Measurements from ENCODE around the gene PKDREJ.

GRCh38 chr22:46272762-46273431, 9.8 kb upstream of the PKDREJ start:
- TF ChIP-seq, protein P1, sequence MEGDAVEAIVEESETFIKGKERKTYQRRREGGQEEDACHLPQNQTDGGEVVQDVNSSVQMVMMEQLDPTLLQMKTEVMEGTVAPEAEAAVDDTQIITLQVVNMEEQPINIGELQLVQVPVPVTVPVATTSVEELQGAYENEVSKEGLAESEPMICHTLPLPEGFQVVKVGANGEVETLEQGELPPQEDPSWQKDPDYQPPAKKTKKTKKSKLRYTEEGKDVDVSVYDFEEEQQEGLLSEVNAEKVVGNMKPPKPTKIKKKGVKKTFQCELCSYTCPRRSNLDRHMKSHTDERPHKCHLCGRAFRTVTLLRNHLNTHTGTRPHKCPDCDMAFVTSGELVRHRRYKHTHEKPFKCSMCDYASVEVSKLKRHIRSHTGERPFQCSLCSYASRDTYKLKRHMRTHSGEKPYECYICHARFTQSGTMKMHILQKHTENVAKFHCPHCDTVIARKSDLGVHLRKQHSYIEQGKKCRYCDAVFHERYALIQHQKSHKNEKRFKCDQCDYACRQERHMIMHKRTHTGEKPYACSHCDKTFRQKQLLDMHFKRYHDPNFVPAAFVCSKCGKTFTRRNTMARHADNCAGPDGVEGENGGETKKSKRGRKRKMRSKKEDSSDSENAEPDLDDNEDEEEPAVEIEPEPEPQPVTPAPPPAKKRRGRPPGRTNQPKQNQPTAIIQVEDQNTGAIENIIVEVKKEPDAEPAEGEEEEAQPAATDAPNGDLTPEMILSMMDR (IDR thresholded peaks at IDR 0.05), result no peak
- no peak for TF ChIP-seq POLR2A (IDR thresholded peaks at IDR 0.05)
